Neuron (in vitro differentiated cells): ENCODE results near the gene TFAP2A.

Experiments
- H2AFZ ChIP-seq: one replicate; pipeline ENCODE4 v1.6.1; 2013; ENCODE audit warnings: low read depth, mild to moderate bottlenecking, inconsistent platforms, low read length, moderate library complexity
- H3K27me3 ChIP-seq: one replicate; pipeline ENCODE4 v1.6.1; 2013; ENCODE audit warnings: low read length; ENCODE audit not compliant: insufficient read depth
- H3K36me3 ChIP-seq: one replicate; pipeline ENCODE4 v1.6.1; 2013; ENCODE audit warnings: low read length; ENCODE audit not compliant: insufficient read depth
- H3K4me1 ChIP-seq: one replicate; pipeline ENCODE4 v1.6.1; 2013; ENCODE audit warnings: low read length; ENCODE audit not compliant: insufficient read depth
- H3K4me3 ChIP-seq: 2 replicates; pipeline ENCODE4 v1.5.1; 2013; ENCODE audit warnings: mild to moderate bottlenecking, low read length, moderate library complexity
- H3K9me3 ChIP-seq: one replicate; pipeline ENCODE4 v1.6.1; 2013; ENCODE audit warnings: low read length

Gene TFAP2A

DNA sequence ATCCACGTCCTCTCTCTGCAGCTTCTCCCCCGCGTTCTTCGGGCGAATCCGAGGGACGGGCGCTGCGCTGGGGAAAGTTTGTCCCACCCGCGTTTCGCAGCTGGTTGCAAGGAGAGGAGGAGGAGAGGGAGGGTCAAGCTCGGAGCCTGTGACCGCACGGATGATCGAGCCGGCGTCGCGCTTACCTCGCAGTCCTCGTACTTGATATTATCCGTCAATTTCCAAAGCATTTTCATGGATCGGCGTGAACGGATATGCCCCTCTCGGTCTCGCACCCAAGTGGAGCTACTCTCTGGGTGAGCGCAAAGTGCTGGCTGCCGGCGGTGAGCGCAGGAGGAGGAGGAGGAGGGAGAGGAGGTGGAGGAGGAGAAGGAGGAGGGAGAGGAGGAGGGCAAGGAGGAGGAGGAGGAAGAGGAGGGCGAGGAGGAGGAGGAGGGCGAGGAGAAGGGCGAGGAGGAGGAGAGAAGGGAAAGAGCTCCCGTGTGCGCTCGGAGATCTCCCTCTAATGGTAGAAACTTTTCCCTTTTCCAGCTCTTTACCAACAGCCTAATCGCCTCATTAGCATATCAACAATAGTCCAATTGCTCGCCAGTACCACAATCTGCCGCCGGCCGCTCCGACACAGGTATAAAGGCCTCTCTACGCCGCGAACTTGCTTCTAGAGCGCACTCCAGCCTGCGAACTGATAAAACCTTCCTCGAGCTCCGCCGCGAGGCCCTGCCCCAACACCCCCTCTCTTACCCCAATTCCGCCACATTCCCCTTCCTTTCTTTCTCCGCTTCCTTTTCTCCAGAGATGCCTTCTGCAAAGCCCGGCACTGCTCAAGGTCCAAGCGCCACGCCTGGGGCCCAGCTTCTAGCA, at the start of gene TFAP2A:
Gene TFAP2A, minus strand, starts transcription at position 319 of the 861 bp plus-strand sequence. Its CDS starts 83 bp downstream, at position 236.
- Histone ChIP-seq H3K9me3 (peaks cover 3% of the 10 kb centered on the region), H3K4me3 (no peak within 1 kb of the TSS), H3K4me1 (peaks cover 28% of the 10 kb centered on the region), H2AFZ (no peak within 1 kb of the TSS), H3K36me3 (no peaks in the 10 kb centered on the region), H3K27me3 (peaks cover 97% of the 10 kb centered on the region)

DNA sequence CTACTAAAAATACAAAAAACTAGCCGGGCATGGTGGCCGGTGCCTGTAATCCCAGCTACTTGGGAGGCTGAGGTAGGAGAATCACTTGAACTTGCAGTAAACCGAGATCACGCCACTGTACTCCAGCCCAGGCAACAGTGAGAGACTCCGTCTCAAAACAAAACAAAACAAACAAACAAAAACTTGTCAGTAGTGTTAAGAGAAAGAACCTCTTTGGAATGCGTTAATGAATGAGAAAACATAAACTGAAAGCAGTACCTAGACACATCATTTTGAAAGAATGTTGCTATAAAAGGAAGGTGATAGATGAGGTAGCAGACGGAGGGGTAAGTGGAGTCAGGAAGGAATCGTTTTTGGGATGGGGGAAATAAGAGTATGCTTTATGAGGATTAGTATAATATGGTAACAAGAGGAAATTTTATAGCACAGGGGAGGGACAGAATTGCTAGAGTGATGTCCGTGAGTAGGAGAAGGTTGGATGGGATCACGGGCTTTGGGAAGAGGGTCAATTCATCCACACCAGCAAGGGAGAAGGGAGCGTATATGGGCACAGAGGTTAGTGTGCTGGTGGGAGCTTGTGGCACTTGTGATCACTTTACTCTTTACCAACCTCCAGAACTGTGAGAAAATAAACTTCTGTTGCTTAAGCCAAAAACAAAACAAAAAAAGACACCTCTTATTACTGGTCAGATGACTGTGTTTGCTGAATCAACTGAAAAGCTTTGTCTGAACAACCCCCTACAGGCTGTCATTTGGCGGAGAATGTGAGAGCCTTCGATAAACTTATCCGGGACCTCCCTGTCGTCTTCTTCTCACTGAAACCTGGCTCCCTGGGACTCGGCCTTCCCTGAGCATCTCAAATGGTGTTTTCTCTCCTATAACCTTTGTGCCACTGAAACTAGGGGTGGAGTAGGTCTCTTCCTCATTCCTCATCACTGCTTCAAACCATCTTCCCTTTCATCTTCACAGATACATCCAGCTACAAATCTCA, 48.9 kb upstream of the TFAP2A start:
- no peaks in the 10 kb centered on the region for H3K36me3 ChIP-seq
- no peak overlapping the region for H2AFZ ChIP-seq
- peaks cover 2% of the 10 kb centered on the region for H3K27me3 ChIP-seq
- no peaks in the 10 kb centered on the region for H3K4me1 ChIP-seq
- no peak overlapping the region for H3K4me3 ChIP-seq
- no peaks in the 10 kb centered on the region for H3K9me3 ChIP-seq

DNA sequence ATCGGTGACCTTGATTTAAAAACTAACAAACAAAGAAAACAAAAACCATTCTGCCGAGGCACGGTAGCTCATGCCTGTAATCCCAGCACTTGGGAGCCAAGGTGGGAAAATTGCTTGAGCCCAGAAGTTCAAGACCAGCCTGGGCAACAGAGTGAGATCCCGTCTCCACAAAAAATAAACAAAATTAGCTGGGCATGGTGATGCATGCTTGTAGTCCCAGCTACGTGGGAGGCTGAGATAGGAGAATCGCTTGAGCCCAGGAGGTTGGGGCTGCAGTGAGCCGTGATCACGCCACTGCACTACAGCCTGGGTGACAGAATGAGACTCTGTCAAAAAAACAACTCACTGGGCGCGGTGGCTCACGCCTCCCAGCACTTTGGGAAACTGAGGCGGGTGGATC, 48.2 kb upstream of the TFAP2A start:
- Histone ChIP-seq H3K4me3 (no peak overlapping the region), H3K9me3 (no peaks in the 10 kb centered on the region), H3K27me3 (peaks cover 2% of the 10 kb centered on the region), H3K4me1 (no peaks in the 10 kb centered on the region), H2AFZ (no peak overlapping the region), H3K36me3 (no peaks in the 10 kb centered on the region)

DNA sequence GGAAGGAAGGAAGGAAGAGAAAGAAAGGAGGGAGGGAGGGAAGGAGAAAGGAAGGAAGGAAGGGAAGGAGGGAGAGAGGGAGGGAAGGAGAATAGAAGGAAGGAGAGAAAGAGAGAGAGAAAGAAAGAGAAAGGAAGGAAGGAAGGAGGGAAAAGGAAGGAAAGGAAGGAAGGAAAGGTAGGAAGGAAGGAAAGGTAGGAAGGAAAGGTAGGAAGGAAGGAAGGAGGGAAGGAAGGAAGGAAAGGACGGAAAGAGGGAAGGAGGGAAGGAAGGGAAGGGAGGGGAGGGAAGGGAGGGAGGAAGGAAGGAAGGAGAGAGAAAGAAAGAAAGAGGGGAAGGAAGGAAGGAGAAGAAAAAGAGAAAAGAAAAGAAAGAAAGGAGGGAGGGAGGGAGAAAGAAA, 47.0 kb upstream of the TFAP2A start:
- H3K4me1 ChIP-seq = no peaks in the 10 kb centered on the region
- H2AFZ ChIP-seq = no peak overlapping the region
- no peaks in the 10 kb centered on the region for H3K9me3 ChIP-seq
- H3K36me3 ChIP-seq = no peaks in the 10 kb centered on the region
- no peak overlapping the region for H3K4me3 ChIP-seq
- peaks cover 2% of the 10 kb centered on the region for H3K27me3 ChIP-seq

DNA sequence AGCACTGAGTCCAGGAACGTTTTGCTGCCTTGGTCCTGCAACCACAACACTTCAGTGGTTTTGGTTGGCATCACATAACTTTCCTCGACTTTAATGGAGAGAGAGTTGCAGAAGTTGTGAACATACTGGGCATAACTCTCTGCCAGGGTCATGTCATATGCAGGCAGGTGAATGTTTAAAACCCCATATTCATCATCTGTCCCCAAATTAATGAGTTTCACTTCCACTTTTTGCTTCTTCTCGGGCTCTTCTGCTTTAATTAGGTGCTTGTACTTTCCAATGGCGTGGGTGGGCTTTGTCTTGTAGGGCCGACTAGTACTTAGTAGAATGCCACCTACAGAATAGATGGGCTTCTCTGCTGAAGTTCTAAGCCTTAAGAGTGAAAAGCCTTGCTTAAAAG, 45.2 kb upstream of the TFAP2A start:
- H2AFZ ChIP-seq = no peak overlapping the region
- no peaks in the 10 kb centered on the region for H3K9me3 ChIP-seq
- H3K36me3 ChIP-seq = no peaks in the 10 kb centered on the region
- no peaks in the 10 kb centered on the region for H3K4me1 ChIP-seq
- H3K4me3 ChIP-seq = no peak overlapping the region
- peaks cover 2% of the 10 kb centered on the region for H3K27me3 ChIP-seq

DNA sequence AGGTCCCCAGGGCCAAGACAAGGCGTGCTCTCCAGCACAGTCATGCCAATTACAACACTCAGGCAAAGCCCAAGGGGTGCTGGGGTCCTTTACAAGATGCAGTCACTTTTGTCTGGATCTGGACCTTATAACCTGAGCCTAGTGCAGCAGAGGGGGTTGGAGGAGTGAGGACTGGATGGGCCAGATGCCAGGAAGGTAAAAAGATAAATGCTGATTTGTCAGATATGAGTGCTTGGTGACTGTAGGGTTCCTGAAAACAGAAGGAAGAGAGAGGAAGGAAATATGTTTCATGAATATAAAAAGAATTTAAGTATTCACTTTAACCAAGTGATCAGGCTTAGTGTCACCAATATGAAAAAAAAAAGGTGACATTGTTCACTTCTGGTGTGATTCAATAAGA, 43.4 kb upstream of the TFAP2A start:
- Histone ChIP-seq H3K27me3 (no peaks in the 10 kb centered on the region), H3K36me3 (no peaks in the 10 kb centered on the region), H2AFZ (no peak overlapping the region), H3K4me3 (no peak overlapping the region), H3K9me3 (no peaks in the 10 kb centered on the region), H3K4me1 (no peaks in the 10 kb centered on the region)

DNA sequence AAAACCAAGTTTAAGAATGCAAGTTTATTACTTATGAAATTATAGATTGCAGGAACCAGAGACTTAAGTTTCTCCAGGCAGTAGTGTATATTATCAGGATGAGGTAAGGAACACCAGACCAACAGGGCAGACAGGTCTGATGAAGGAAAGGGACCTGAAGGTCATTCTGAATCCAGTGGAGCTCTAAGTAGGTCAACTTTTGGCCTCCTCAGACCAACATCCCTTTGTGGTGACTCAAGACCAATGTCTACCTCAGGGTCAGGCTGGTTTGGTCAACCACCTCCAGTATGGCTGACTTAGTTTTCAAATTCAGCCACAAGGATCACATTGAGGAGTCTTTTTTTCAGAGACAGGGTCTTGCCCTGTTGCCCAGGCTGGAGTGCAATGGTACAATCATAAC, 38.7 kb upstream of the TFAP2A start:
- H3K4me3 ChIP-seq = no peak overlapping the region
- no peaks in the 10 kb centered on the region for H3K27me3 ChIP-seq
- no peaks in the 10 kb centered on the region for H3K9me3 ChIP-seq
- no peaks in the 10 kb centered on the region for H3K36me3 ChIP-seq
- no peak overlapping the region for H2AFZ ChIP-seq
- no peaks in the 10 kb centered on the region for H3K4me1 ChIP-seq

DNA sequence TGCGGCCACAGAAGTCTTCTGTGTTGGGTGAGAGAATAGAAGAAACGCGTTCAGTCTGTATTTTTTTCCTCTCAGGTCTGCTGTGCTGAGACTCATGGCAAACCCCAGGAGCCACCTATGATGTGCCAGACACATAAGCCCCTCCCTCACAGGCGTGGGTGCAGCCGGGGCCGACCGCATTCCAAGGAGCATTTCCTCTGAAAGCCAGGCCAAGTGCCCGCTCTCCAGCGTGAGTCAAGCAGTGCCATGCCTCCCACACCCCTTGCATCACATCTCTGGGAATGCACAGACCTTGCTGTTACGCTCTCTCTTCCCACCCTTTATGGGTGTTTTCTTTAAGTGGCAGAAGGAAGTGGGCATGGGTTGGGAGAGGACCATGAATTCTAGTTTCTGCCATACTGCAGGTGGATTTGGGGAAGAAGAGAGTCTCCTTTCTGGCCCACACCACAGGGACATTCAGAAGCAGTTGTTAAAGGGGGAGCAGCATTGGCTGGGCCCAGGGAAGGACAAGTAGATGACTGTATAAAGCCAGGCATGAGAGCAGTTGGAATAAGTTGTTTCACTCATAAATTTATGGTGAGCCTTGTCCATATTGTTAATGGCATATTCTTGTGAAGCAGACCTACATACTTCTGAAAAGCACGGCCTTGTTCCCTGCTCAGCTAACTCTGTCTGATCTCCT, 37.1 kb upstream of the TFAP2A start:
- Histone ChIP-seq H3K4me3 (no peak overlapping the region), H3K4me1 (no peaks in the 10 kb centered on the region), H3K9me3 (no peaks in the 10 kb centered on the region)

DNA sequence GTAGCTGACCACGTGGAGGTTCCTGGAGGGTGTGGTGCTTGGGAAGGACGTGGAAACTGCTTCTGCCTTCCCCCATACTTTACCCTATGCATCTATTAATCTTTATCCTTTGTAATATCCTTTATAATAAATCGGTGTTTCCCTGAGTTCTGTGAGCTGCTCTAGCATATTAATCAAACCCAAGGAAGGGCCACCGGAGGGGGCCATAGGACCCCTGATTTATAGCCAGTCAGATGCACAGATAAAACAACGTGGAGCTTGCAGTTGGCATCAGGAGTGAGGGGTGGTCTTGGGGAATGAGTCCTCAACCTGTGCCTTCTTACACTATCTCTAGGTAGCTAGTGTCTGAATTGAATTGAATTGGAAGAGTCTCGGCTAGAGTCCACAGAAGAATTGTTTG, 36.5 kb upstream of the TFAP2A start:
- no peaks in the 10 kb centered on the region for H3K27me3 ChIP-seq
- no peaks in the 10 kb centered on the region for H3K4me1 ChIP-seq
- no peaks in the 10 kb centered on the region for H3K36me3 ChIP-seq
- H2AFZ ChIP-seq = no peak overlapping the region
- H3K9me3 ChIP-seq = no peaks in the 10 kb centered on the region
- H3K4me3 ChIP-seq = no peak overlapping the region

More for the DNA sequence above, 37.1 kb upstream of the TFAP2A start:
- no peaks in the 10 kb centered on the region for H3K36me3 ChIP-seq
- H3K27me3 ChIP-seq = no peaks in the 10 kb centered on the region
- no peak overlapping the region for H2AFZ ChIP-seq

DNA sequence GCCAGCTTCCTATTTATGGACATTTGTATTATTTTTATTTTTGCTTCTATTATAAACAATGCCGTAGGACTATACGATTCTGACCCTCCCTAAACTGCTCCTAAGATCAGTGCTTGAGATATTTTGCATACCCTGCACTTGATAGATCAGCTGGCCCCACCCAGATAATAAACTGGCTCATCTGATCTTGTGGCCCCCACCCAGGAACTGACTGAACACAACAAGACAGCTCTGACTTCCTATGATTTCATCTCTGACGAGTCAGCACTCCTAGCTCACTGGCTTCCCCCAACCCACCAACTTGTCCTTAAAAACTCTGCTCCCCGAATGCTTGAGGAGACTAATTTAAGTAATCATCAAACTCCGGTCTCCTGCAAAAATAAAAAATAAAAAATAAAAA, 34.9 kb upstream of the TFAP2A start:
- H3K27me3 ChIP-seq = no peaks in the 10 kb centered on the region
- H3K4me1 ChIP-seq = no peaks in the 10 kb centered on the region
- H3K36me3 ChIP-seq = no peaks in the 10 kb centered on the region
- H3K9me3 ChIP-seq = no peaks in the 10 kb centered on the region
- H3K4me3 ChIP-seq = no peak overlapping the region
- no peak overlapping the region for H2AFZ ChIP-seq

DNA sequence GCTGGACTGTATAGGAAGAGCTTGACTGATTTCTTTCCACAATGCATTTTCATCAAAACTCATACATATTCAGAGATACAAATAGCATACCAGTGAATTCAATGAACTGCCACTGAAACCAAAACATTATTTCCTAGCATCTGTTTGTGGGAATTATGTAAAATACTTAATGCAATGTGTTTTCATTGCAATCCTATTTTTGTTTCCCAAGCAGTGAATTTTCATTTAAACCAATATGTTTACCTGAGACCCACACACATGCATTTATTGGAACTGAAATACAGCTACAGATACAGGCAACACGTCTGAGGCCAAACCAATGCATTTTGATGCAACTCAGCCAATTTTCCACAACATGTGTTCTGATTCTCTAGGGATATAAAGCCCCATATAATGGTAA, 33.2 kb upstream of the TFAP2A start:
- H3K27me3 ChIP-seq = no peaks in the 10 kb centered on the region
- H2AFZ ChIP-seq = no peak overlapping the region
- H3K4me3 ChIP-seq = no peak overlapping the region
- H3K9me3 ChIP-seq = no peaks in the 10 kb centered on the region
- no peaks in the 10 kb centered on the region for H3K4me1 ChIP-seq
- H3K36me3 ChIP-seq = no peaks in the 10 kb centered on the region

DNA sequence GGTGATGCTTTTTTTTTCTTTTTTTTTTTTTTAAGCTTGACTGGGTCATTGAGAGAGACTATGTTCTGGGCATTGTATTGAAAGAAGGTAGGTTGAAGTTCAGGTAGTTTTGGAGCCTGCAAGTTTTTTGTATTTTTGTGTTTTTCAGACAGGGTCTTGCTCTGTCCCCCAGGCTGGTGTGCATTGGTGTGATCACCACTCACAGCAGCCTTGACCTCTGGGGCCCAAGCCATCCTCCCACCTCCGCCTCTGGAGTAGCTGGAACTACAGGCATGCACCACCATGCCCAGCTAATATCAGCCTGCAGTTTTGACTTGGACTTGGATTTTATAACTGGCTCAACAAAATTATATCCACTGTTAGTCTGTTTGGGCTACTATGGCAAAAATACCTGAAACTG, 31.7 kb upstream of the TFAP2A start:
- Histone ChIP-seq H3K4me3 (no peak overlapping the region), H3K36me3 (no peaks in the 10 kb centered on the region), H3K4me1 (no peaks in the 10 kb centered on the region), H3K27me3 (no peaks in the 10 kb centered on the region), H3K9me3 (no peaks in the 10 kb centered on the region), H2AFZ (no peak overlapping the region)

DNA sequence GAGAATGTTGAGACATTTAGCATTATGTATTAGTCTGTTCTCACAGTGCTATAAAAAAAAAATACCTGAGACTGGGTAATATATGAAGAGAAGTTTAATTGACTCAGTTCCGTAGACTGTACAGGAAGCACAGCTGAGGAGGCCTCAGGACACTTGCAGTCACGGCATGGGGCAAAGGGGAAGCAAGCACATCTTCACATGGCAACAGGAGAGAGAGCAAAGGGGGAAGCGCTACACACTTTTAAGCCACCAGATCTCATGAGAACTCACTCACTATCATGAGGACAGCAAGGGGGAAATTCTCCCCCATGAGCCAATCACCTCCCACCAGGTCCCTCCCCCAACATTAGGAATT, 26.8 kb upstream of the TFAP2A start:
- Histone ChIP-seq H3K4me3 (no peak overlapping the region), H3K9me3 (no peaks in the 10 kb centered on the region), H3K4me1 (no peaks in the 10 kb centered on the region), H3K27me3 (no peaks in the 10 kb centered on the region), H3K36me3 (no peaks in the 10 kb centered on the region), H2AFZ (no peak overlapping the region)
